ENCODE data around the gene C1QA.
"Not testable (repeated sequence)": the region's sequence is repeated elsewhere in the genome, so short reads cannot be mapped to it uniquely, and the experiment has no call there.

The C1QA gene

GRCh38 chr1:22643381-22643780 is 7.0 kb downstream of the C1QA start, which contains the start of gene C1QC:
TSS of gene C1QC (plus strand) at chr1:22643633. CDS start at chr1:22644024, 391 bp downstream.
- no peak for DNase-seq

GRCh38 chr1:22643928-22644327 is 7.5 kb downstream of the C1QA start:
- no peak for DNase-seq

- DNase-seq: no peak
Observed at GRCh38 chr1:22645931-22646330, 9.5 kb downstream of the C1QA start.

GRCh38 chr1:22646384-22646783 is 10.0 kb downstream of the C1QA start:
- no peak for DNase-seq

- DNase-seq: no peak
Observed at GRCh38 chr1:22650089-22650693, 13.8 kb downstream of the C1QA start.

- DNase-seq: no peak
Observed at GRCh38 chr1:22651941-22652856, 15.8 kb downstream of the C1QA start.

- no peak for DNase-seq
Observed at GRCh38 chr1:22652881-22653316, 16.5 kb downstream of the C1QA start, which contains the start of gene C1QB. TSS of gene C1QB (plus strand) at chr1:22653236. CDS start at chr1:22659463, 6,227 bp downstream.

- no peak for DNase-seq
Observed at GRCh38 chr1:22654692-22655091, 18.3 kb downstream of the C1QA start.

- no peak for DNase-seq
Observed at GRCh38 chr1:22658385-22659163, 22.1 kb downstream of the C1QA start.

GRCh38 chr1:22660716-22661241 is 24.4 kb downstream of the C1QA start:
- DNase-seq: no peak

- DNase-seq: no peak
Observed at GRCh38 chr1:22661880-22662279, 25.5 kb downstream of the C1QA start.

GRCh38 chr1:22662318-22662717 is 25.9 kb downstream of the C1QA start:
- no peak for DNase-seq

GRCh38 chr1:22662986-22663408 is 26.6 kb downstream of the C1QA start:
- DNase-seq: no peak

GRCh38 chr1:22665752-22666151 is 29.3 kb downstream of the C1QA start:
- DNase-seq: no peak

- DNase-seq: no peak
Observed at GRCh38 chr1:22666412-22666811, 30.0 kb downstream of the C1QA start.

GRCh38 chr1:22668840-22669239 is 32.4 kb downstream of the C1QA start:
- not testable (repeated sequence) for DNase-seq

- DNase-seq: no peak
Observed at GRCh38 chr1:22670352-22670975, 34.0 kb downstream of the C1QA start.

- no peak for DNase-seq
Observed at GRCh38 chr1:22671999-22672398, 35.6 kb downstream of the C1QA start.

- DNase-seq: peak in 1 of 2 donors; percentile 9
Observed at GRCh38 chr1:22673486-22674409, 37.3 kb downstream of the C1QA start.

GRCh38 chr1:22674410-22674749 is 38.0 kb downstream of the C1QA start:
- DNase-seq: no peak

GRCh38 chr1:22676151-22676550 is 39.7 kb downstream of the C1QA start:
- not testable (repeated sequence) for DNase-seq

Data from CD4-positive, alpha-beta T cell treated with Interleukin-1 beta for 1 hour (primary cell).